Fibroblast of lung (primary cell): Measurements from ENCODE around the gene PIM3.

Experiments used
- CTCF ChIP-seq, 2 donors: IDR thresholded peaks in 1 of 2; conservative IDR thresholded peaks in 1 of 2; 1 replicate in 1 of 2; 2 replicates in 1 of 2; pipeline ENCODE4 v1.5.1; 2011 to 2012; ENCODE audit warnings: low read length in 2 of 2, control low read depth in 1 of 2, inconsistent platforms in 1 of 2, low read depth in 1 of 2, mild to moderate bottlenecking in 1 of 2
- EZH2 ChIP-seq: IDR thresholded peaks from 2 replicates; pipeline ENCODE4 v1.5.1; 2012; ENCODE audit warnings: low read length, control low read depth, mild to moderate bottlenecking; ENCODE audit errors: missing control alignments

GRCh38 chr22:49941507-49942316 lies 18.9 kb upstream of the PIM3 start:
- TF ChIP-seq CTCF (conservative IDR thresholded peaks at IDR 0.05 in 1 of 2, IDR thresholded peaks at IDR 0.05 in 1 of 2; ENCODE audit: low read depth in 1 of 2, low read length in 2 of 2) (no peak), EZH2 (no peak)
